NT2/D1 (cell line): ENCODE measurements around the gene SCNM1.

ENCODE experiments used
- DNase-seq: peaks from one replicate; pipeline ENCODE4 v3.0.0-alpha.2; 2011; ENCODE audit warnings: low read depth, low spot score
- H3K27me3 ChIP-seq: 2 replicates; pipeline ENCODE4 v1.6.0; 2011; ENCODE audit warnings: mild to moderate bottlenecking; ENCODE audit not compliant: insufficient read length, insufficient read depth
- H3K36me3 ChIP-seq: 2 replicates; pipeline ENCODE4 v1.6.1; 2011; ENCODE audit warnings: mild to moderate bottlenecking, low read length, mixed read lengths; ENCODE audit not compliant: insufficient read depth, insufficient read length
- H3K4me1 ChIP-seq: 2 replicates; pipeline ENCODE4 v1.5.1; 2011; ENCODE audit not compliant: insufficient read depth, insufficient read length
- H3K4me3 ChIP-seq: 2 replicates; pipeline ENCODE4 v1.5.1; 2011; ENCODE audit warnings: low read depth; ENCODE audit not compliant: insufficient read length
- H3K9ac ChIP-seq: 2 replicates; pipeline ENCODE4 v1.6.0; 2011; ENCODE audit warnings: low read depth; ENCODE audit not compliant: insufficient read length
- H3K9me3 ChIP-seq: 2 replicates; pipeline ENCODE4 v1.5.1; 2011; ENCODE audit warnings: mild to moderate bottlenecking, low read length; ENCODE audit not compliant: insufficient read depth
- SUZ12 ChIP-seq: IDR thresholded peaks from 2 replicates; pipeline ENCODE4 v1.6.1; 2011; ENCODE audit not compliant: insufficient read length, insufficient read depth; ENCODE audit errors: extremely low read depth
- YY1 ChIP-seq: IDR thresholded peaks from 2 replicates; pipeline ENCODE4 v1.6.1; 2011; ENCODE audit not compliant: insufficient read length, insufficient read depth
- ZNF274 ChIP-seq: IDR thresholded peaks from 2 replicates; pipeline ENCODE4 v1.6.1; 2011; ENCODE audit warnings: mild to moderate bottlenecking, low read depth, low read length

Gene SCNM1

GRCh38 chr1:151156515-151156819, 9.5 kb upstream of the SCNM1 start, which contains the start of gene TNFAIP8L2:
TNFAIP8L2 (plus strand) TSS chr1:151156649; CDS start chr1:151158698, 2,049 bp downstream.
- TF ChIP-seq YY1, result no peak
- TF ChIP-seq SUZ12, result no peak
- TF ChIP-seq ZNF274, result no peak
- no peak within 1 kb of the TSS for H3K4me3 ChIP-seq
- peaks cover 8% of the 10 kb centered on the region for H3K4me1 ChIP-seq
- no peaks in the 10 kb centered on the region for H3K27me3 ChIP-seq
- H3K9ac ChIP-seq, result no peak within 1 kb of the TSS
- H3K9me3 ChIP-seq, result no peaks in the 10 kb centered on the region
- no peak for DNase-seq
- H3K36me3 ChIP-seq, result peaks cover 43% of the 10 kb centered on the region

DNA sequence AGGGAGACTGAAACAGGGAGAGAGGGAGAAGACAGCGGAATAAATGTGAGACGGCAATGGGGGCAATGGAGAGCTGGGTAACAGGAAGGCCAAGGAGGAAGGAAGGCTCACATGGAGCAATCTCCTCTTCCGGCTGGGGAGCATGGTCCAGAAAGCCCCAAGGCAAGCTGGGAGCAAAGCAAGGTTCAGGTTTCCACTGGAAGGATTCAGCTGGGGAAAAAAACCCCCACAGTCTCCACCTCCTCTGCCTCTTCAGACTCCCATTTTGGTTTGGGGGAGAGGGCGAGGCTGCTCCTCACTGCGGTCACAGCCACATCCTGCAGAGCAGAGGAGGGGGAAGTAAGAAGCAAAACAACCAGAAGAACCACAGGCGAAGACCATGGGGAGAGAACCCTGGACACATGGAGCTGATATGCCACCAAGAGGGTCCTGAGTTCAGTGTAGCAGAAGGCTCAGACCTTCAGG, 8.8 kb upstream of the SCNM1 start:
- Histone ChIP-seq H3K27me3 (no peaks in the 10 kb centered on the region), H3K9me3 (no peaks in the 10 kb centered on the region), H3K36me3 (peaks cover 49% of the 10 kb centered on the region), H3K9ac (no peak overlapping the region), H3K4me3 (no peak overlapping the region), H3K4me1 (peaks cover 8% of the 10 kb centered on the region)
- no peak for DNase-seq
- no peak for TF ChIP-seq YY1
- TF ChIP-seq ZNF274, result no peak

GRCh38 chr1:151158326-151158725, 7.6 kb upstream of the SCNM1 start:
- TF ChIP-seq YY1 (no peak), SUZ12 (no peak), ZNF274 (no peak)
- Histone ChIP-seq H3K36me3 (peaks cover 51% of the 10 kb centered on the region), H3K4me1 (peaks cover 8% of the 10 kb centered on the region), H3K4me3 (no peak overlapping the region), H3K9ac (no peak overlapping the region), H3K27me3 (no peaks in the 10 kb centered on the region), H3K9me3 (no peaks in the 10 kb centered on the region)
- no peak for DNase-seq

GRCh38 chr1:151158751-151159251, 7.1 kb upstream of the SCNM1 start:
- Histone ChIP-seq H3K9me3 (no peaks in the 10 kb centered on the region), H3K9ac (no peak overlapping the region), H3K4me3 (no peak overlapping the region), H3K4me1 (peaks cover 8% of the 10 kb centered on the region), H3K36me3 (peaks cover 51% of the 10 kb centered on the region), H3K27me3 (no peaks in the 10 kb centered on the region)
- no peak for DNase-seq
- TF ChIP-seq SUZ12, result no peak
- no peak for TF ChIP-seq YY1
- no peak for TF ChIP-seq ZNF274

- Histone ChIP-seq H3K36me3 (peaks cover 54% of the 10 kb centered on the region), H3K4me1 (peaks cover 8% of the 10 kb centered on the region), H3K27me3 (no peaks in the 10 kb centered on the region), H3K4me3 (no peak overlapping the region), H3K9ac (no peak overlapping the region), H3K9me3 (no peaks in the 10 kb centered on the region)
- DNase-seq, result no peak
- TF ChIP-seq SUZ12 (no peak), ZNF274 (no peak), YY1 (no peak)
These were observed 6.6 kb upstream of the SCNM1 start for GRCh38 chr1:151159373-151159772.

DNA sequence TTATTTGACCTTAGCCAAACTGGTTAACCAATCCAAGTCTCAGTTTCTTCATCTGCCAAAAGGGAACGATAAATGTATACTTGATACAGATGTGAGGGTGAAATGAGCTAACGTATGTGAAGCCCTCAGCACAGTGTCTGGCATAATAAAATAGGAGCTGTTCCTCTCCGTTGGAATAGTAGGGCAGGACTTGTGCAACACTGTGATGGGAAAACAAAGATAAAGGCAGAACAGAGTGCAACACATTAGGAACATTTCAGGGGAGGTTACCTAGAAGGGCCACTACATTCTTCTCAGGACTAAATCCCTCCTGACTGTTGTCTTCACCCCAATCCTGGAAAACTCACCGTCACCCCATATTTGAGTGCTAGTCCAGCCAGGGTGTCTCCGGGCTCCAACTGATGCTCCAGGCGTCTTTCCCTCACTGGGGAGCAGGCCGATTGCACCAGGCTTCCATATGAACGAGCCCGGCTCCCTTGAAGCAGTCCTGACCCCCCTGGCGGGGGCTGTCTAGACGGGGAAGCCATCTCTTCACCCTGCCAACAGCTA, 1.1 kb upstream of the SCNM1 start:
- H3K4me3 ChIP-seq, result peak overlapping the region; percentile 96
- peaks cover 6% of the 10 kb centered on the region for H3K4me1 ChIP-seq
- H3K9ac ChIP-seq, result peak overlapping the region; percentile 97
- TF ChIP-seq SUZ12 (no peak), ZNF274 (no peak), YY1 (no peak)
- no peaks in the 10 kb centered on the region for H3K27me3 ChIP-seq
- no peak for DNase-seq
- H3K9me3 ChIP-seq, result no peaks in the 10 kb centered on the region
- peaks cover 52% of the 10 kb centered on the region for H3K36me3 ChIP-seq

- peak; percentile 83 for DNase-seq
- no peaks in the 10 kb centered on the region for H3K27me3 ChIP-seq
- no peaks in the 10 kb centered on the region for H3K9me3 ChIP-seq
- H3K4me3 ChIP-seq, result peak overlapping the region; percentile 96
- TF ChIP-seq SUZ12 (no peak), ZNF274 (no peak), YY1 (no peak)
- H3K9ac ChIP-seq, result peak overlapping the region; percentile 97
- peaks cover 56% of the 10 kb centered on the region for H3K36me3 ChIP-seq
- peaks cover 8% of the 10 kb centered on the region for H3K4me1 ChIP-seq
These were observed 635 bp upstream of the SCNM1 start for GRCh38 chr1:151165281-151165737.
